HL-60 (cell line): ENCODE data around the gene HPCAL1.

Source experiments
- CTCF ChIP-seq: IDR thresholded peaks from one replicate; pipeline ENCODE4 v1.5.1; 2011; ENCODE audit warnings: low read length, control low read depth, inconsistent platforms; ENCODE audit not compliant: insufficient read depth
- GABPA ChIP-seq: IDR thresholded peaks from 2 replicates; pipeline ENCODE4 v1.6.1; 2012; ENCODE audit warnings: low read depth
- POLR2AphosphoS5 ChIP-seq: IDR thresholded peaks from 2 replicates; pipeline ENCODE4 v1.6.1; 2012; ENCODE audit warnings: low read depth
- REST ChIP-seq: IDR thresholded peaks from 2 replicates; pipeline ENCODE4 v1.6.1; 2012; ENCODE audit warnings: low read depth; ENCODE audit not compliant: insufficient replicate concordance
- SPI1 ChIP-seq: IDR thresholded peaks from 2 replicates; pipeline ENCODE4 v1.6.1; 2012; ENCODE audit warnings: low read depth, mild to moderate bottlenecking, borderline replicate concordance

DNA sequence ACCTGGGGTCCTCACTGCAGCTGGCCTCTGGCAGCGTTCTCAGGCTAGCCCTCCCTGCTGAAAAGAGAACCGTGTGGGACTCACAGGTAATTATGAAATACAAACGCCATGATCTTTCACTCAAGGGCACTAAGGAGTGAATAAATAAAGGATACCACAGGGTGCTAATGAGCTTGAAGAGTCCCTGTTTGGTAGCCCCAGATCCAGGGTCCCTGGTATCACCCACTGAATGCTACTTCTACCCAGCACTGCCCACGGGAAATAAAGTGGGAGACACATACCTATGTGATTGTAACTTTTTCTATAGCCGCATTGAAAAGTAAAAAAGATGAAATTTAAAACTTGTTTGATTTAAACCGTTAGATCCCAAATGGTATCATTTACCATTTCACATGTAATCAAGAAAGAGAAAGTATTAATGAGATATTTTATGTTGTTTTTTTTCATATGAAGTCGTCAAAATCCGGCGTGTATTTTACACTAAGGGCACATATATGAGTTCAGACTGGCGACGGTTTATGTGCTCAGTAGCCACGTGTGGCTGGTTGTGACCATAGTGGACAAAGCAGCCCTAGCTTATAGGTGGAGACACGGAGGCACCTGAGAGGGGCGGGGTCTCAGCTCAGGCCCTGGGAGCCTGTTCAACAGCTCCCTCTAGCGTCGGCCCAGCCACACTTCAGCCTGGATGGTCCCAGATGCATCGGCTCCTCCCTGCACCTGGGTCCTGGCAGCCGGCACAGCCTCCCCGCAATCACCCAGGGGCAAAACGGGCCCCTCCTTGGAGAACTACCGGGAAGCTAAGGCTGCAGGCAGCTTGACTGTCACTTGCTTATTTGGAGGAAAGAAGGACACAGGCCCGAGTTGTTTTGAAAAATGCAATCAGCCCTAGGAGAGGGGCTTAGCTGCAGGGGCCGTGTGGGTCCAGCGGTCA, 106.2 kb downstream of the HPCAL1 start:
- no peak for TF ChIP-seq REST
- peak; percentile 91 for TF ChIP-seq CTCF
- no peak for TF ChIP-seq SPI1
- TF ChIP-seq POLR2AphosphoS5: 0 out of 2 replicates have a peak, but pooled peaks have one; percentile 52
- TF ChIP-seq GABPA: no peak
